Right lobe of liver (tissue), 6 donors: ENCODE results near the gene PDIA2. TPM values are rescaled to one million over a fixed set of nuclear protein-coding genes. Genes with fewer than 3 reads are reported as not detected.

Experiments used
- ATAC-seq, 4 donors: fragments of 200-7000 bp; cut with Tn5 transposase; one replicate each; pipeline ENCODE4 v1.9.1; 2020; ENCODE audit warnings: mild to moderate bottlenecking in 4 of 4, moderate library complexity in 4 of 4
- DNase-seq, 3 donors: peaks; one replicate each; pipeline ENCODE4 v3.0.0-alpha.2; 2020
- H3K27ac ChIP-seq, 3 donors: fragments of 200-600 bp; one replicate each; pipeline ENCODE4 v1.8.0; 2022
- H3K27me3 ChIP-seq, 2 donors: fragments of 200-600 bp; one replicate each; pipeline ENCODE4 v1.8.0; 2022
- H3K36me3 ChIP-seq, 4 donors: fragments of 200-600 bp; sonication (generic) in 1 of 4; one replicate each; pipeline versions ENCODE4 v1.5.1 to v1.8.0; 2017 to 2022; ENCODE audit warnings: control low read depth in 1 of 4
- H3K4me1 ChIP-seq, 4 donors: fragments of 200-600 bp; sonication (generic) in 1 of 4; one replicate each; pipeline versions ENCODE4 v1.5.1 to v1.8.0; 2017 to 2022; ENCODE audit warnings: control low read depth in 1 of 4
- H3K4me3 ChIP-seq, 3 donors: fragments of 200-600 bp; one replicate each; pipeline ENCODE4 v1.8.0; 2022
- H3K9me3 ChIP-seq, 4 donors: fragments of 200-600 bp; sonication (generic) in 1 of 4; one replicate each; pipeline versions ENCODE4 v1.5.1 to v1.8.0; 2017 to 2022; ENCODE audit warnings: control low read depth in 1 of 4
- CTCF ChIP-seq, 4 donors: fragments of 200-600 bp in 3 of 4; fragments of 450-650 bp in 1 of 4; IDR thresholded peaks; one replicate each; pipeline versions ENCODE4 v1.5.1 to v1.8.0; 2016 to 2022; ENCODE audit warnings: antibody characterized with exemption in 4 of 4, mild to moderate bottlenecking in 2 of 4
- POLR2A ChIP-seq: fragments of 450-650 bp; IDR thresholded peaks from one replicate; pipeline ENCODE4 v1.6.1; 2017; ENCODE audit warnings: antibody characterized with exemption, mild to moderate bottlenecking
- WGBS: methylation state at CpG from one replicate; pipeline ENCODE4 v1.1.6; 2018; ENCODE audit warnings: low coverage, low lambda C conversion rate; ENCODE audit not compliant: insufficient coverage; ENCODE audit errors: missing lambda C conversion rate; 5-methylcytosine and 5-hydroxymethylcytosine counted together
- intact Hi-C, 2 donors: fragments of 100-400 bp; cut with DNase I; formaldehyde crosslinking; loops; one replicate each; pipeline versions ENCODE4 v1.11.2 to v1.14.1; 2022
- total RNA-seq, 6 experiments: library from RNA; depleted of rRNA in 2 of 6; stranded (reverse); fragments of >200 nt in 2 of 6; fragmentation: NEBNext Ultra II Directional in 3 of 6; extraction: Animal tissue kit (Norgen Biotek cat#: 25700) in 3 of 6; gene quantifications; one replicate each; pipeline versions ENCODE4 v1.1.0 to v1.2.4, GENCODE V29; 2016 to 2023
- donor health status: DM: no; HTN: yes; CAD: no.
- donor health status: DM: no; HTN: no; CAD: no.
- donor health status: DM: no; HTN: no; CAD: no.
- donor health status: DM: no; HTN: yes; CAD: no.
- donor health status: DM: no; HTN: yes; CAD: no.

Gene PDIA2
- total RNA-seq, 6 experiments from 2014 or later, result not detected

- Histone ChIP-seq H3K36me3 (no peaks in the 10 kb centered on the region), H3K4me1 (no peaks in the 10 kb centered on the region), H3K4me3 (no peak overlapping the region), H3K27me3 (no peaks in the 10 kb centered on the region), H3K27ac (no peak overlapping the region), H3K9me3 (no peaks in the 10 kb centered on the region)
- intact Hi-C loops, result no loop called here
- TF ChIP-seq CTCF (IDR thresholded peaks at IDR 0.05) (no peak), POLR2A (no peak)
- DNase-seq (no peak), ATAC-seq (no peak)
- WGBS, result 100% methylated on average over 1 of the region's 6 CpGs
Observed at GRCh38 chr16:301235-301634, 18.3 kb downstream of the PDIA2 start.

- H3K4me1 ChIP-seq, result no peaks in the 10 kb centered on the region
- TF ChIP-seq CTCF (IDR thresholded peaks at IDR 0.05), result no peak
- TF ChIP-seq POLR2A, result no peak
- no peaks in the 10 kb centered on the region for H3K27me3 ChIP-seq
- H3K36me3 ChIP-seq, result no peaks in the 10 kb centered on the region
- DNase-seq, result no peak
- no peak for ATAC-seq
- no peaks in the 10 kb centered on the region for H3K9me3 ChIP-seq
- intact Hi-C loops, result no loop called here
- H3K4me3 ChIP-seq, result no peak overlapping the region
- no peak overlapping the region for H3K27ac ChIP-seq
- WGBS, result 100% methylated on average over 2 of the region's 13 CpGs
Observed at GRCh38 chr16:301950-302349, 19.0 kb downstream of the PDIA2 start.

GRCh38 chr16:303760-304505 is 21.0 kb downstream of the PDIA2 start:
- Histone ChIP-seq H3K9me3 (no peaks in the 10 kb centered on the region), H3K4me3 (no peak overlapping the region), H3K36me3 (peaks cover 0 to 8% (median 0%) of the 10 kb centered on the region in 4 donors), H3K4me1 (no peaks in the 10 kb centered on the region), H3K27me3 (no peaks in the 10 kb centered on the region), H3K27ac (no peak overlapping the region)
- DNase-seq, result no peak
- TF ChIP-seq CTCF (IDR thresholded peaks at IDR 0.05) (no peak), POLR2A (no peak)
- ATAC-seq, result peak in 2 of 4 donors; percentile 17 to 19
- intact Hi-C loops, result no loop called here
- 85% methylated on average over 9 of the region's 43 CpGs for WGBS

GRCh38 chr16:305916-306626 is 23.1 kb downstream of the PDIA2 start:
- ATAC-seq (no peak), DNase-seq (no peak)
- Histone ChIP-seq H3K27ac (no peak overlapping the region), H3K4me3 (no peak overlapping the region), H3K27me3 (no peaks in the 10 kb centered on the region), H3K36me3 (peaks cover 0 to 8% (median 0%) of the 10 kb centered on the region in 4 donors), H3K9me3 (no peaks in the 10 kb centered on the region), H3K4me1 (no peaks in the 10 kb centered on the region)
- 81% methylated on average over 11 of the region's 19 CpGs for WGBS
- TF ChIP-seq POLR2A (no peak), CTCF (IDR thresholded peaks at IDR 0.05) (no peak)
- intact Hi-C loops, result no loop called here
